Peyer's patch (tissue), 4 donors: ENCODE data around the gene ANKS6. TPM values are rescaled to one million over a fixed set of nuclear protein-coding genes. Genes with fewer than 3 reads are reported as not detected.
"Not testable (repeated sequence)": the region's sequence is repeated elsewhere in the genome, so short reads cannot be mapped to it uniquely, and the experiment has no call there.

Source experiments
- DNase-seq, 3 donors: peaks; one replicate each; pipeline ENCODE4 v3.0.0-alpha.2; 2017 to 2019
- H3K27ac ChIP-seq, 4 donors: fragments of 200-600 bp; sonication (generic); one replicate each; pipeline ENCODE4 v1.5.1; 2016 to 2019
- H3K27me3 ChIP-seq, 2 donors: fragments of 200-600 bp; sonication (generic); one replicate each; pipeline ENCODE4 v1.5.1; 2019
- H3K36me3 ChIP-seq, 3 donors: fragments of 200-600 bp; sonication (generic); one replicate each; pipeline ENCODE4 v1.5.1; 2016 to 2019
- H3K4me1 ChIP-seq, 4 donors: fragments of 200-600 bp; sonication (generic); one replicate each; pipeline ENCODE4 v1.5.1; 2016 to 2019
- H3K4me3 ChIP-seq, 4 donors: fragments of 200-600 bp; sonication (generic); 1 replicate in 3 of 4; 2 replicates in 1 of 4; pipeline ENCODE4 v1.5.1; 2016 to 2019; ENCODE audit warnings: mild to moderate bottlenecking in 1 of 4
- H3K9me3 ChIP-seq, 4 donors: fragments of 200-600 bp; sonication (generic); one replicate each; pipeline ENCODE4 v1.5.1; 2016 to 2019; ENCODE audit warnings: mild to moderate bottlenecking in 1 of 4
- CTCF ChIP-seq, 6 experiments: fragments of 450-650 bp in 4 of 6; fragments of 200-600 bp in 2 of 6; sonication (generic) in 1 of 6; IDR thresholded peaks; one replicate each; pipeline ENCODE4 v1.5.1; 2017 to 2019; ENCODE audit warnings: antibody characterized with exemption in 6 of 6, mild to moderate bottlenecking in 3 of 6, moderate library complexity in 1 of 6
- POLR2A ChIP-seq, 2 donors: fragments of 450-650 bp; IDR thresholded peaks; one replicate each; pipeline ENCODE4 v1.5.1; 2017; ENCODE audit warnings: antibody characterized with exemption in 2 of 2, mild to moderate bottlenecking in 2 of 2, moderate library complexity in 2 of 2
- total RNA-seq, 4 donors: library from RNA; depleted of rRNA; stranded (reverse); fragments of >200 nt; gene quantifications; one replicate each; pipeline ENCODE4 v1.1.0, GENCODE V29; 2016

Gene ANKS6
- total RNA-seq, 4 donors from 2014 or later = 39.8 to 79.6 (median 54.6) TPM

- H3K9me3 ChIP-seq = no peaks in the 10 kb centered on the region
- H3K4me1 ChIP-seq = no peaks in the 10 kb centered on the region
- no peak for TF ChIP-seq CTCF (IDR thresholded peaks at IDR 0.05)
Measured at GRCh38 chr9:98688710-98689495, 107.5 kb downstream of the ANKS6 start.

GRCh38 chr9:98687911-98688310 lies 108.4 kb downstream of the ANKS6 start:
- Histone ChIP-seq H3K4me3 (no peak overlapping the region), H3K27ac (no peak overlapping the region), H3K4me1 (no peaks in the 10 kb centered on the region), H3K36me3 (no peaks in the 10 kb centered on the region), H3K9me3 (no peaks in the 10 kb centered on the region), H3K27me3 (no peaks in the 10 kb centered on the region)
- TF ChIP-seq CTCF (IDR thresholded peaks at IDR 0.05) (no peak), POLR2A (IDR thresholded peaks at IDR 0.05) (no peak)
- DNase-seq = no peak

More at GRCh38 chr9:98688710-98689495, 107.5 kb downstream of the ANKS6 start:
- H3K36me3 ChIP-seq = no peaks in the 10 kb centered on the region
- DNase-seq = no peak
- H3K27me3 ChIP-seq = no peaks in the 10 kb centered on the region
- no peak overlapping the region for H3K27ac ChIP-seq
- no peak overlapping the region for H3K4me3 ChIP-seq

- no peak overlapping the region for H3K27ac ChIP-seq
- no peaks in the 10 kb centered on the region for H3K9me3 ChIP-seq
- H3K36me3 ChIP-seq = no peaks in the 10 kb centered on the region
- H3K4me1 ChIP-seq = no peaks in the 10 kb centered on the region
- H3K4me3 ChIP-seq = no peak overlapping the region
- no peak for DNase-seq
- no peaks in the 10 kb centered on the region for H3K27me3 ChIP-seq
- TF ChIP-seq POLR2A (IDR thresholded peaks at IDR 0.05) (no peak), CTCF (IDR thresholded peaks at IDR 0.05) (no peak)
Measured at GRCh38 chr9:98686961-98687855, 109.1 kb downstream of the ANKS6 start.

GRCh38 chr9:98684816-98685215 lies 111.5 kb downstream of the ANKS6 start:
- H3K27ac ChIP-seq, H3K4me3 ChIP-seq, DNase-seq, H3K4me1 ChIP-seq, H3K27me3 ChIP-seq, H3K9me3 ChIP-seq, H3K36me3 ChIP-seq: not testable (repeated sequence)

Other genes starting within 250 kb of the ANKS6 start
- not detected for gene GABBR2, start 87.6 kb downstream of the ANKS6 start, total RNA-seq
- 100 to 1,000 TPM in 2 of 4 donors, 10 to 100 TPM in 2; 73.6 to 118 (median 93.0) TPM for gene GALNT12, start 11.1 kb upstream of the ANKS6 start, total RNA-seq
- gene COL15A1, start 147.4 kb upstream of the ANKS6 start, total RNA-seq = 10 to 100 TPM in 1 of 4 donors, 1 to 10 TPM in 3; 1.4 to 16.5 (median 5.6) TPM